Neural crest cell (in vitro differentiated cells): ENCODE data around the gene EIF2B4. TPM values are rescaled to one million over a fixed set of nuclear protein-coding genes. Genes with fewer than 3 reads are reported as not detected.

Experiments
- DNase-seq: peaks from one replicate; pipeline ENCODE4 v3.0.0; 2021; ENCODE audit warnings: low read depth, mixed read lengths, low spot score
- H3K27ac Mint-ChIP-seq: one replicate; pipeline ENCODE4 v1.8.0; 2021; ENCODE audit warnings: mild to moderate bottlenecking, mixed read lengths; ENCODE audit not compliant: unreplicated experiment
- H3K27me3 Mint-ChIP-seq: 2 replicates; pipeline ENCODE4 v1.8.0; 2021; ENCODE audit warnings: low read depth, mild to moderate bottlenecking, mixed read lengths
- H3K36me3 Mint-ChIP-seq: 2 replicates; pipeline ENCODE4 v1.8.0; 2021; ENCODE audit warnings: low read depth, mild to moderate bottlenecking, mixed read lengths
- H3K4me1 Mint-ChIP-seq: 2 replicates; pipeline ENCODE4 v1.8.0; 2021; ENCODE audit warnings: mixed read lengths
- H3K4me3 Mint-ChIP-seq: one replicate; pipeline ENCODE4 v1.8.0; 2021; ENCODE audit warnings: mild to moderate bottlenecking, mixed read lengths
- H3K9me3 Mint-ChIP-seq: 2 replicates; pipeline ENCODE4 v1.8.0; 2021; ENCODE audit warnings: mixed read lengths
- CTCF ChIP-seq: fragments of 200-600 bp; sonication (generic); conservative IDR thresholded peaks from 2 replicates; pipeline ENCODE4 v1.5.0; 2021; ENCODE audit warnings: antibody characterized with exemption, mild to moderate bottlenecking
- total RNA-seq: library from RNA; stranded (reverse); gene quantifications from 2 replicates; pipeline ENCODE4 v1.2.1, GENCODE V29; 2021

The EIF2B4 gene
- total RNA-seq, 1 donor from 2014 or later: 72.5 TPM

- Mint-ChIP-seq H3K27me3 (peaks cover 9% of the 10 kb centered on the region), H3K9me3 (no peaks in the 10 kb centered on the region), H3K27ac (no peak overlapping the region), H3K4me1 (no peaks in the 10 kb centered on the region), H3K36me3 (peaks cover 7% of the 10 kb centered on the region), H3K4me3 (no peak overlapping the region)
- no peak for DNase-seq
- no peak for TF ChIP-seq CTCF
Measured at GRCh38 chr2:27315122-27315521, 55.0 kb downstream of the EIF2B4 start.

- no peak for TF ChIP-seq CTCF
- H3K4me3 Mint-ChIP-seq: no peak overlapping the region
- H3K27ac Mint-ChIP-seq: no peak overlapping the region
- H3K27me3 Mint-ChIP-seq: peaks cover 11% of the 10 kb centered on the region
- peaks cover 9% of the 10 kb centered on the region for H3K36me3 Mint-ChIP-seq
- H3K4me1 Mint-ChIP-seq: no peaks in the 10 kb centered on the region
- no peak for DNase-seq
- H3K9me3 Mint-ChIP-seq: no peaks in the 10 kb centered on the region
Measured at GRCh38 chr2:27314709-27315108, 55.4 kb downstream of the EIF2B4 start.

Other genes starting within 250 kb of the EIF2B4 start
- 0.47 and 0.82 TPM in 2 replicates for gene ABHD1, start 246.5 kb downstream of the EIF2B4 start, total RNA-seq
- gene PREB, start 235.7 kb downstream of the EIF2B4 start, total RNA-seq: 52.5 and 56.3 TPM in 2 replicates
- gene PRR30, start 230.9 kb downstream of the EIF2B4 start, total RNA-seq: not detected in 2 replicates
- not detected in 2 replicates for gene TCF23, start 221.3 kb downstream of the EIF2B4 start, total RNA-seq
- gene ATRAID, start 158.3 kb downstream of the EIF2B4 start, total RNA-seq: 86.3 and 86.6 TPM in 2 replicates
- 129 and 140 TPM in 2 replicates for gene SLC5A6, start 158.1 kb downstream of the EIF2B4 start, total RNA-seq
- 117 and 127 TPM in 2 replicates for gene CAD, start 153.0 kb downstream of the EIF2B4 start, total RNA-seq
- gene SLC30A3, start 107.3 kb downstream of the EIF2B4 start, total RNA-seq: 0.48 and 0.93 TPM in 2 replicates
- not detected in 2 replicates for gene DNAJC5G, start 94.9 kb downstream of the EIF2B4 start, total RNA-seq
- gene TRIM54, start 87.9 kb downstream of the EIF2B4 start, total RNA-seq: not detected in 2 replicates
- gene UCN, start 61.9 kb downstream of the EIF2B4 start, total RNA-seq: 1.6 and 1.9 TPM in 2 replicates
- 84.5 and 90.7 TPM in 2 replicates for gene MPV17, start 47.2 kb downstream of the EIF2B4 start, total RNA-seq
- gene GTF3C2, start 13.6 kb downstream of the EIF2B4 start, total RNA-seq: 109 and 114 TPM in 2 replicates
- 104 and 109 TPM in 2 replicates for gene SNX17, start 278 bp upstream of the EIF2B4 start, total RNA-seq
- gene ZNF513, start 10.4 kb upstream of the EIF2B4 start, total RNA-seq: 26.5 and 27.9 TPM in 2 replicates
- 157 and 163 TPM in 2 replicates for gene PPM1G, start 39.3 kb upstream of the EIF2B4 start, total RNA-seq
- 107 TPM in 2 replicates for gene NRBP1, start 58.3 kb upstream of the EIF2B4 start, total RNA-seq
- 5.5 and 6.9 TPM in 2 replicates for gene KRTCAP3, start 72.0 kb upstream of the EIF2B4 start, total RNA-seq
- gene IFT172, start 119.4 kb upstream of the EIF2B4 start, total RNA-seq: 37.0 and 38.4 TPM in 2 replicates
- 14.2 and 17.4 TPM in 2 replicates for gene FNDC4, start 124.9 kb upstream of the EIF2B4 start, total RNA-seq
- gene GCKR, start 126.5 kb upstream of the EIF2B4 start, total RNA-seq: 0.42 TPM in 1 of 2 replicates, not detected in the other
- gene ZNF512, start 212.7 kb upstream of the EIF2B4 start, total RNA-seq: 58.2 and 63.3 TPM in 2 replicates